ENCODE measurements around the gene CCNG2. TPM values are rescaled to one million over a fixed set of nuclear protein-coding genes. Genes with fewer than 3 reads are reported as not detected.

Gene CCNG2
- total and polyA plus RNA-seq, 9 of the 15 experiments (the other 6 are each of a cell fraction or from before 2014, with no cell fraction given): 0.49 to 6.6 (median 2.9) TPM

DNA sequence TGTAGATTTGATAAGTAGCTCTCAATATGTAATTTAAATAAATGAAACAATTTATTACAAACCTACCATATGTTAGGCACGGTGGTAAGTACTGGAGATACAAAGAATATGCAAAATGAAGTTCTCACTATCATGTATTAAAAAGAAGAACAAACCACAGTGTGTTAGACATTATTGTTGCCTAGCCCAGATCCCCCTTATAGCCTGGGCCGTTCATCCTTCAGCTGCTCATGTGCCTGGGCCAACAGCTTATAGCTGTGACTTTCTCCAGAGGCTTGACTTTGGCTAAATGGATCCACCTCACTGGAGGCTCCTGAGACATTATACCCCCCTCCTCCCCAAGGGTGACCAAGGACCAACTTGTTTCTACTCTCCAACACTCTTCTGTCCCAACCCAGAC, 29.8 kb upstream of the CCNG2 start:
- Histone ChIP-seq H3K4me3 (no peak overlapping the region), H3K4me2 (ENCODE audit: insufficient read depth, low read length) (no peak overlapping the region), H2AFZ (ENCODE audit: low read depth, low read length) (no peak overlapping the region), H3K9ac (ENCODE audit: insufficient read depth in 1 of 2, low read depth in 2 of 2, low read length in 2 of 2) (no peak overlapping the region), H3K27ac (ENCODE audit: extremely low read depth, low read depth, low read length) (no peak overlapping the region), H3K4me1 (replicated peaks in 1 of 2; ENCODE audit: control insufficient read depth in 2 of 2, insufficient read depth in 2 of 2, low read length in 2 of 2) (peaks cover 0 to 6% of the 10 kb centered on the region in 2 experiments; a peak in 1 of 5 replicates), H3K9me3 (replicated peaks; ENCODE audit: control insufficient read depth, insufficient read depth, low read depth, low read length) (no peaks in the 10 kb centered on the region), H3K9me1 (ENCODE audit: control insufficient read depth, insufficient read depth, low read length) (no peaks in the 10 kb centered on the region), H3K36me3 (ENCODE audit: control insufficient read depth, insufficient read depth, low read length) (no peaks in the 10 kb centered on the region), H4K20me1 (replicated peaks; ENCODE audit: control insufficient read depth, insufficient read depth, low read length) (no peaks in the 10 kb centered on the region), H3K27me3 (ENCODE audit: control insufficient read depth in 2 of 2, insufficient read depth in 2 of 2, low read length in 2 of 2) (peaks cover 17 to 20% of the 10 kb centered on the region in 2 experiments; a peak in 4 of 5 replicates), H3K79me2 (ENCODE audit: control insufficient read depth, insufficient read depth, low read length) (no peaks in the 10 kb centered on the region)
- ChIA-PET POLR2A (interaction anchor here (1.1 kb wide), 1 partner anchor 12 kb away, joined by 4 read pairs; no protein-coding TSS in a partner anchor), CTCF (ENCODE audit: low intra/inter-chr PET ratio) (no interaction called here)
- in situ Hi-C loops (cut with MboI): no loop called here
- no peak for DNase-seq (ENCODE audit: extremely low read depth in 1 of 4, low spot score in 3 of 4)
- intact Hi-C loops (cut with micrococcal nuclease): no loop called here
- BruUV-seq (replicated peaks): no TSS peak
- WGBS (ENCODE audit: insufficient coverage, low coverage, missing lambda C conversion rate): 0% methylated on average over 2 of the region's 2 CpGs
- ATAC-seq: peak; percentile 45; the same call in 2 of the 3 replicates
- no peak for TF ChIP-seq CC2D1A (IDR thresholded peaks at IDR 0.05)
- TF ChIP-seq, protein P1, sequence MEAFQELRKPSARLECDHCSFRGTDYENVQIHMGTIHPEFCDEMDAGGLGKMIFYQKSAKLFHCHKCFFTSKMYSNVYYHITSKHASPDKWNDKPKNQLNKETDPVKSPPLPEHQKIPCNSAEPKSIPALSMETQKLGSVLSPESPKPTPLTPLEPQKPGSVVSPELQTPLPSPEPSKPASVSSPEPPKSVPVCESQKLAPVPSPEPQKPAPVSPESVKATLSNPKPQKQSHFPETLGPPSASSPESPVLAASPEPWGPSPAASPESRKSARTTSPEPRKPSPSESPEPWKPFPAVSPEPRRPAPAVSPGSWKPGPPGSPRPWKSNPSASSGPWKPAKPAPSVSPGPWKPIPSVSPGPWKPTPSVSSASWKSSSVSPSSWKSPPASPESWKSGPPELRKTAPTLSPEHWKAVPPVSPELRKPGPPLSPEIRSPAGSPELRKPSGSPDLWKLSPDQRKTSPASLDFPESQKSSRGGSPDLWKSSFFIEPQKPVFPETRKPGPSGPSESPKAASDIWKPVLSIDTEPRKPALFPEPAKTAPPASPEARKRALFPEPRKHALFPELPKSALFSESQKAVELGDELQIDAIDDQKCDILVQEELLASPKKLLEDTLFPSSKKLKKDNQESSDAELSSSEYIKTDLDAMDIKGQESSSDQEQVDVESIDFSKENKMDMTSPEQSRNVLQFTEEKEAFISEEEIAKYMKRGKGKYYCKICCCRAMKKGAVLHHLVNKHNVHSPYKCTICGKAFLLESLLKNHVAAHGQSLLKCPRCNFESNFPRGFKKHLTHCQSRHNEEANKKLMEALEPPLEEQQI (IDR thresholded peaks at IDR 0.05): no peak
- TF ChIP-seq, protein P2, sequence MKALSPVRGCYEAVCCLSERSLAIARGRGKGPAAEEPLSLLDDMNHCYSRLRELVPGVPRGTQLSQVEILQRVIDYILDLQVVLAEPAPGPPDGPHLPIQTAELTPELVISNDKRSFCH (CRISPR knock-in tag; IDR thresholded peaks at IDR 0.05): no peak
- TF ChIP-seq, protein P2 (tag; IDR thresholded peaks at IDR 0.05): no peak
- no peak for TF ChIP-seq TCF7L2 (IDR thresholded peaks at IDR 0.05; ENCODE audit: low read depth, low read length)
- TF ChIP-seq ILK (tag; IDR thresholded peaks at IDR 0.05; ENCODE audit: borderline replicate concordance, low read depth): no peak
- TF ChIP-seq, protein P3, sequence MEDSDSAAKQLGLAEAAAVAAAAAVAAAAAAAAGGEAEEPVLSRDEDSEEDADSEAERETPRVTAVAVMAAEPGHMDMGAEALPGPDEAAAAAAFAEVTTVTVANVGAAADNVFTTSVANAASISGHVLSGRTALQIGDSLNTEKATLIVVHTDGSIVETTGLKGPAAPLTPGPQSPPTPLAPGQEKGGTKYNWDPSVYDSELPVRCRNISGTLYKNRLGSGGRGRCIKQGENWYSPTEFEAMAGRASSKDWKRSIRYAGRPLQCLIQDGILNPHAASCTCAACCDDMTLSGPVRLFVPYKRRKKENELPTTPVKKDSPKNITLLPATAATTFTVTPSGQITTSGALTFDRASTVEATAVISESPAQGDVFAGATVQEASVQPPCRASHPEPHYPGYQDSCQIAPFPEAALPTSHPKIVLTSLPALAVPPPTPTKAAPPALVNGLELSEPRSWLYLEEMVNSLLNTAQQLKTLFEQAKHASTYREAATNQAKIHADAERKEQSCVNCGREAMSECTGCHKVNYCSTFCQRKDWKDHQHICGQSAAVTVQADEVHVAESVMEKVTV (CRISPR knock-in tag; IDR thresholded peaks at IDR 0.05): no peak
- TF ChIP-seq, protein P4, sequence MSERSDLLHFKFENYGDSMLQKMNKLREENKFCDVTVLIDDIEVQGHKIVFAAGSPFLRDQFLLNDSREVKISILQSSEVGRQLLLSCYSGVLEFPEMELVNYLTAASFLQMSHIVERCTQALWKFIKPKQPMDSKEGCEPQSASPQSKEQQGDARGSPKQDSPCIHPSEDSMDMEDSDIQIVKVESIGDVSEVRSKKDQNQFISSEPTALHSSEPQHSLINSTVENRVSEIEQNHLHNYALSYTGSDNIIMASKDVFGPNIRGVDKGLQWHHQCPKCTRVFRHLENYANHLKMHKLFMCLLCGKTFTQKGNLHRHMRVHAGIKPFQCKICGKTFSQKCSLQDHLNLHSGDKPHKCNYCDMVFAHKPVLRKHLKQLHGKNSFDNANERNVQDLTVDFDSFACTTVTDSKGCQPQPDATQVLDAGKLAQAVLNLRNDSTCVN (CRISPR knock-in tag; IDR thresholded peaks at IDR 0.05): no peak
- no peak for TF ChIP-seq DPF2 (IDR thresholded peaks at IDR 0.05)
- TF ChIP-seq ZNF431 (CRISPR knock-in tag; IDR thresholded peaks at IDR 0.05): no peak
- TF ChIP-seq NR2C1 (IDR thresholded peaks at IDR 0.05): no peak
- TF ChIP-seq NR2C1 (tag; IDR thresholded peaks at IDR 0.05): no peak
- TF ChIP-seq ZNF384 (IDR thresholded peaks at IDR 0.05; ENCODE audit: low read depth, low read length): no peak
- TF ChIP-seq HMG20B (CRISPR knock-in tag; IDR thresholded peaks at IDR 0.05): no peak
- TF ChIP-seq NFIC (IDR thresholded peaks at IDR 0.05): no peak
- no peak for TF ChIP-seq ARHGAP35 (IDR thresholded peaks at IDR 0.05; ENCODE audit: partially characterized antibody)
- FAIRE-seq: no peak
